GM19193 (cell line): ENCODE results near the gene ECHS1.

Source experiments
- POLR2A ChIP-seq: IDR thresholded peaks from 4 replicates; pipeline ENCODE4 v1.6.1; 2011; ENCODE audit not compliant: insufficient read depth, insufficient read length; ENCODE audit errors: extremely low read depth

The ECHS1 gene

DNA sequence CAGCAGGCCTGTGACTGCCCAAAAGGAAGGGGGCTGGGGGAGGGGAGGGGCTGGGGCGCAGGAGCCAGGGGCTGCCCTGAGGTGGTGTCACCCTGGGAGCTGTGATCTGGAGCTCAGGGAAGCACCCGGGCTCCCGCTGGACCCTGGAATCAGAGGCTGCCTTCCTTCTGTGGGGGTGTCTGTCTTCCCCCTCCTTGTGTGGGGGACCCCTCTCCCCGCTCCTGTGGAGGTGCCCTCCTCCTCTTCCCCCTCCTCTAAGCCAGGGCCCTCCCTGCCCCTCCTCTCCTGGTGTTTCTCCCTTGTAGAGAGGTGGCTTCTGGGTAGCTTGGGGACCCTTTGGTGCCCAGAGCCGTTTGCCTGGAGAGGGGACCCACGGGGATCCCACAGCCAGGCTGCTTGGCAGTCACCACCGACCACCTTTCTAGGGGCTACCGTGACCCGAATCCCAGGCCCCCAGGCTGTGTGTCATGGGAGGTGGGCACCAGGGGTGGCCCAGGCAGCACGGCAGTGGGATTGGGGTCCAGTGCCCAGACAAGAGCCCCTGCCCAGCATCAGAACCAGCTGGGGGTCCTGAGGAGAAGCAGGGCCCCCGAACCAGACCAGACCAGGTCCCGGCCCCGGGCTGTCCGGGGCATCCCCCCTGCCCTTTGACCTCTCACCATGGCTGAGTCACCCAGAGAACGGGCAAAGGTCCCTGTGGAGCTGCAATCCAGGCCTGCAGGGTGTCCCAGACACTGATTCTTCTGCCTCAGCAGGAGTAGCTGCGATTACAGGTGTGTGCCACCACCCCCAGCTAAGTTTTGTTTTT lies 25.2 kb downstream of the ECHS1 start:
- TF ChIP-seq POLR2A = no peak

DNA sequence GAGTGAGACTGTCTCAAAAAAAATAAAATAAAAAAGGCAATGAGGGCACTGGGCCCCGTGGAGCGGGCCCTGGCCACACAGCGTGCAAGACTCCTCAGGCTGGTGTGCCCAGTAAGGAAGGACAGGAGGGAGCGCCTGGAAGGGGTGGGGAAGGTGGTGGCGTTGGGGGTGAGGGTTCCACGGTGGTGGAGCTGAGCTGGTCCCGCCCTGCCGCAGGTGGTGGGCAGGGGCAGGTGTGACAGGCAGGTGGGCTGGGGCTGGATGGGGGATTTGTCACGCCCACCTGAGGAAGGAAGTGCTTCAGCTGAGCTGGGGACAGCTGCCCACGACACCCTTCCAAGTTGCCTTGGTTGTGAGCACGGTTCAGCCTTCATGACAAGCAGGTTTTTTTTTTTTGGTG lies 26.7 kb downstream of the ECHS1 start:
- no peak for TF ChIP-seq POLR2A

DNA sequence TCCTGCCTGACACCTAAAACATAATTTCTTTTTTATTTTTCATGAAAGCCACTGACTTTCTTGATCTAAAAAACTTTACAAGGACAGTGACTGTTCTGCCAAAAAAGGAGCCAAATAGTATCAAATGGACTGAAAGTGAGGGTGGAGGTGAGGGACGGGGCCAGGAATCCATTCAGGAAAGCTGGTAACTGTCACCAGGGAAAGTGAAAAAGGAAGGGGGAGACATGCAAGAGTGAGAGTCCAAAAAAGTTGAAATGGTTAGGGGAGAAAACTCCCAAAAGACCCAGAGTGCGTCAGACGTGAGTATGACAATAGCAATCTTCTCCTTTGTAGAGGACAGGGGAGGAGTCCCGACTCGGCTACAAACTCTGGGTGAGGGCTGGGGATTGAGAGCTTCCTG lies 28.9 kb downstream of the ECHS1 start:
- TF ChIP-seq POLR2A = no peak

DNA sequence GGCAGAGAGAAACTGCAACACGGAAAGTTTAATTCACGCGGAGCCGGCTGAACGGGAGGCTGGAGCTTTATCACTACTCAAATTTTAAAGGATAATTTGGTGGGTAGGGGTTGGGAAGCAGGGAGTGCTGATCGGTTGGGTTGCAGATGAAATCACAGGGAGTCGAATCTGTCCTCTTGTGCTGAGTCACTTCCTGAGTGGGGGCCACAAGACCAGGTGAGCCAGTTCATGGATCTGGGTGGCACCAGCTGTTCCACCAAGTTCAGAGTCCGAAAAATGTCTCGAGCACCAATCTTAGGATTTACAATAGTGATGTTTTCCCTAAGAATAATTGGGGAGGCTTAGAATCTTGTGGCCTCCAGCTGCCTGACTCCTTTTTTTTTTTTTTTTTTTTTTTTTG lies 29.6 kb downstream of the ECHS1 start:
- no peak for TF ChIP-seq POLR2A

DNA sequence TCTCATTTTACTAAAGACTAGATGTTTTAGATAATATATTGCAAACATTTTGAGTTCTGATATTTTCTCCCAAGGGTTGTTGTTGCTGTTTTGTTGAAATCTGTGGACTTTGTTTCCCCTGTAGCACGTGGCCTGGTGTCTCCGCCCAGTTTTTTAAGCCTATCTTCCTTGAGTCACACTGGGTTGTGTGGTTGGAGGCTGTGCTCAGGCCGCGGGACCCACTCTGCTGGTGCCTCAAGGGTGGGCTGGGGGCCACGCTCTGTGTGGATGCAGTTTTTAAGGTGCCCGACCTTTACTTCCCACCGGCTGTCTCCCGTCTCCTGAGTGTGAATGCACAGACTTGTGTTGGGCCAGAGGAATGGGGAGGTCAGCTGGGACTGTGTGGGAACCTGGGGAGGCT lies 30.2 kb downstream of the ECHS1 start:
- no peak for TF ChIP-seq POLR2A

DNA sequence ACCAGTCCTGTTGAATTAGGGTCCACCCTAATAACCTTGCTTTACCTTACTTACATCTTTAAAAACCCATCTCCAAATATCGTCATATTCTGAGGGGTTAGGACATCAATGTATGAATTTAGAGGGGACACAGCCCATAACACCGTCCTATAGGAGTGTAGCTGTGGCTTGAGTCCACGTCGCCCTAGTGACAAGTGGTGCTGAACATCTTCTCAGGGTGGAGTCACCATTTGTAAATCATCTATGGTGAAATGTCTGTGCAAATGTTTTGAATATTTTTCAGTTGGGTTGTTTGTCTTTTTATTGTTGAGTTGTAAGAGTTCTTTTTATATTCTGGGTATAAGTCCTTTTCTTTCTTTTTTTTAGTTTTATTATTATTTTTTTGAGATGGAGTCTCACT lies 31.2 kb downstream of the ECHS1 start:
- no peak for TF ChIP-seq POLR2A

DNA sequence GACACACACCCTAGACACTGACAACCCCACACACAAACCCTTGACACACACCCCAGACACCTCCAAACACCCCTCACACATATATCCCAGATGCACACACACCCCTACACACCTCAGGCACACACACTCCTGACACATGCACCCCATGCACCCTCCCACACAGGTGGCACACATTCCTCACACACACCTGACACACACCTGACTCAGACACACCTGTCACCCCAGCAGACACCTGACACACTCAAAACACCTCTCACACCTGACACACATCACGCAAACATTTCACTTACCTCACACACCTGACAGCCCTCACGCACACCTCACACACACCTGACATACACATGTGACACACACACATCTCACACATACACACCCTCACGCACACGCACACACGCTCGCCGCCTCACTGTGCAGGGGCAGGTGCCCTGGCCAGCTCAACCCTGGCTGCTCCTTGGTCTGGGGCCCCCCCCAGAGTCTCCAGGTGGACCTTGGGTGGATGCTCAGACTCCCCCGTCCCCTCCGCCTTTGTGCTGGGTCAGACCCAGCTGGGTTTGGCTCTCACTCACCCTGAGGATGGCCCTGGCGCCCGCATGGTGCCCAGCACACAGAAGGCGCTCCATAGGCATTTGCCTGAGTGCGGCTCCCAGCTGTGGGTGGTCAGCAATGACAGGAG lies 33.3 kb downstream of the ECHS1 start:
- TF ChIP-seq POLR2A = no peak

DNA sequence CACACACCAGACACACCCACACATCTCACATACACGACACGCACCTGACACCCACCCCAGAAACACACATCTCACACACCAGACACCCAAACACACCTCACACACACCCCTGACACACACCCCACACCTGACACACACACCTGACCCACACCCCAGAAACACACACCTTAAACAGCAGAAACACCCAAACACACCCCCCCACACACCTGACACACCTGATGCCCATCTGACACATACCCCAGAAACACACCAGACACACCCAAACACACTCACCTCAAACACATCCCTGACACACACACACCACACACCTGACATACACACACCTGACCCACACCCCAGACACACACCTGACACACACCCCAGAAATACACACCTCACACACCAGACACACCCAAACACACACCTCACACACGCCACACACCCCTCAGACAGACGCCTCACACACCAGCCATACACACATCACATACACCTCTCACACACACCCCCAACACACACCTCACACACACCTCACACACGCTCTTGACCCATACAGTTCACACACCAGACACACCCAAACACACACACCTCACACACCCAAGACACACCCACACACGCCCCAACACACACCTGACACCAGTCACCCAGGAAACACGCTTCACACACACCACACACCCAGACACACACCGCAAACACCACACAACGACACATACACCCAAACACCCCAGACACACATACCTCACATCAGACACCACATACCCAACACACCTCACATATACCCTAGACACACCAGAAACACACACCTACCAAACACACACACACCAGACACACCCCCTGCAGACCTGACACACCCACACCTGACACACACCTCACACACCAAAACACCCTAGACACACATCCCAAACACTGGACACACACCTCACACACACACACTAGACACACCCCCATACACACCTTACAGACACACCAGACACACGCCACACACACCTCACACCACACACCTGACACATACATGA lies 34.8 kb downstream of the ECHS1 start:
- TF ChIP-seq POLR2A = no peak

DNA sequence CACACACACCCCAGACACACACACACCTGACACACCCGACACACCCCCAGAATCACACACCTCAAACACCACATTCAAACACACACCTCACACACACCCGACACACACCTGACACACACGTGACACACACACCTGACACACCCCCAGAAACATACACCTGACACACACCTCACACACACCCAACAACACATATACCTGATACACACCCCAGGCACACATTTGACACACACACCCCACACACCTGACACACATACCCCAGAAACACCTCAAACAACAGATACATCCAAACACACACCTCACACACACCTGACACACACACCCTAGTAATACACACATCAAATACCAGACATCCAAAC lies 35.8 kb downstream of the ECHS1 start:
- no peak for TF ChIP-seq POLR2A

DNA sequence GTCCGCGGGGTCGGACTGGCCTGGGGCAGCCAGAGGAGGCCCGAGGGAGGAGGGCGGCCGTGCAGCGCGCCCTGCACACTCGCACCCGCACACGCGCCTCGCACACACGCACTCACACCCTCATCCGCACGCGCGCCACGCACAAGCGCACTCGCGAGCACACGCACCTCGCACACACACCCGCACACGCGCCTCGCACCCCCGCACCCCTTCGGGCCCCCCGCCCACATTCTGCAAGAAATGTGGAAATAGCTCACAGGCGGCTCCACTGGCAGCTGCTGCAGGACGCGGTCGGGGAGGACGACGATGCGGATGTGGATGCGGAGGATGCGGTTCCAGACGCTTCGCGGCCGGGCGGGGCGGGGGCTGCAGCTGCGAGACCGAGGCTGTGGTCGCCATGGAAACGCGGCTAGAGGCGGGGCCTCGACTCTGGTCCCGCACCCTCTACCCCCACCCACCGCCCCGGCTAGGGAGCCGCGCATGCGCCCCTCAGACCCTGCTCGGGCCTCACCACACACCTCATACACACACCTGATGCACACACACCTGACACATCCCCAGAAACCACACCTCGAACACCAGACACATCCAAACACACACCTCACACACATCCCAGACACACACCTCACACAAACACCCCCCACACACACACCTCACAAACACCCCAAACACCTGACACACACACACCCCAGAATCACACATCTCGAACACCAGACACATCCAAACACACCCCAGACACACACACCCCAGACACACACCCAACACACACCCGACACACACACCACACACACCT lies 36.4 kb downstream of the ECHS1 start, which contains the start of gene CALY:
CALY (minus strand) TSS at position 320 of the 793 bp plus-strand sequence. CDS start 7,907 bp downstream, outside the sequence.
- TF ChIP-seq POLR2A = no peak

DNA sequence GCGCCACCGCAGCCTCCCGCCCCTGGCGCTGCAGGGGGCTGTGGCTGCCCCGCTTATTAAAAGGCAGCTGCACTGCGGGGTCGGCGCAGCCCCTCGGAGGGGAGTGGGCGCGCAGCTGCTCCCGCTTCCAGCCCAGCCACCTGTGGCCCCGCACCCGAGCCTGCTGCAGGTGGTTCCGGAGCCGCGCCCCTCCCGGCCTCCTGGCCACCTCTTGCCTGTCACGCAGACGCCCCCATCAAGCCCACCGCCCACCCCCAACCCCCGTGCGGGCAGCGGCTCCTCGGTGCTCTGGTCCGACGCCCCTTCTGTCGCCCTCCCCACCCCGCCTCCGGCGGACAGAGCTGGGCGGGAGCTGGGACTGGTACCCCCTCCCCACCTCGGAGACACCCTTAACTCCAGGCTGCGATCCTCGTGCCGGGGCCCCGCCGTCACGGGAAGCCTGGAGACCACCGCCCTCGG lies 37.0 kb downstream of the ECHS1 start:
- TF ChIP-seq POLR2A = no peak

DNA sequence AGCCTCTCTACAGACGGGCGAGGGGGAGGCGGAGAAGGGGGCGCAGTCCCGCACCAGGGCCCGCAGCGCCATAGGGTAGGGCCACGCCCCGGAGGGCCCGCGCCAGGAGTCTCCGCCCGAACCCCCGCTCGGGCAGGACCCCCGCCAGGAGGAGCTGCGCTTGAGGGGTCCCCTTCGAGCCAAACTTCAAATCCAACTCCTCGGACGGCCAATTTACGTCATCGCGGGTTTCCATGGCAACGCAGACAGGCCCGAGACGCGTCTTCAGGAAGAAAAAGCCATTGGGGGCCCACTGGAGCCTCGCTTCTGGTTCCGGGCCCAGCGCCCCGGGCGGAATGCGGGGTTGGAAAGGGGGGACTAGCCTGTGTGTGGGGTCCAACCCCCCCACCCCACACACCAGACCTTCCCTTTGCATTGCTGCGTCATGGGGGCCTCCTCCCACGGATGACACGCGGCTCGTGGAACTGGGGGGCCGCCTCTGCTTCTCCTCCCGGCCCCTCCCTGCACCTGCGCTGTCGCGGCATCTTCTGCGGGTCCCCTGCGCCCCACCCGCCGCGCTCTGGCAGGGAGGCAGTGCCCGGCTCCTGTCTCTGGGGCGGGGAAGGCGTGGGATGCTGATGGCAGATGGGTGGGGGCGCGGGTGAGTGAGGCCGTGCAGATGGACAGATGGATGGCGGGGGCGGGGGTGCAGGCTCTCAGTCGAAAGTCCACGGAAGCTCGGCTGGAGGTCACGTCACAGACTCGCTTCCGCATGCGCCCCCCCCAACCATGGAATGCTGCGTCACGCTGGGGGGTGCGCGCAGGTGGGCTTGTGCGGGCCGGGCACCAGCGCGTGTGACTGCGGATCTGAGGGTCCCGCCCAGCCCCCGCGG lies 37.7 kb downstream of the ECHS1 start:
- TF ChIP-seq POLR2A = no peak

DNA sequence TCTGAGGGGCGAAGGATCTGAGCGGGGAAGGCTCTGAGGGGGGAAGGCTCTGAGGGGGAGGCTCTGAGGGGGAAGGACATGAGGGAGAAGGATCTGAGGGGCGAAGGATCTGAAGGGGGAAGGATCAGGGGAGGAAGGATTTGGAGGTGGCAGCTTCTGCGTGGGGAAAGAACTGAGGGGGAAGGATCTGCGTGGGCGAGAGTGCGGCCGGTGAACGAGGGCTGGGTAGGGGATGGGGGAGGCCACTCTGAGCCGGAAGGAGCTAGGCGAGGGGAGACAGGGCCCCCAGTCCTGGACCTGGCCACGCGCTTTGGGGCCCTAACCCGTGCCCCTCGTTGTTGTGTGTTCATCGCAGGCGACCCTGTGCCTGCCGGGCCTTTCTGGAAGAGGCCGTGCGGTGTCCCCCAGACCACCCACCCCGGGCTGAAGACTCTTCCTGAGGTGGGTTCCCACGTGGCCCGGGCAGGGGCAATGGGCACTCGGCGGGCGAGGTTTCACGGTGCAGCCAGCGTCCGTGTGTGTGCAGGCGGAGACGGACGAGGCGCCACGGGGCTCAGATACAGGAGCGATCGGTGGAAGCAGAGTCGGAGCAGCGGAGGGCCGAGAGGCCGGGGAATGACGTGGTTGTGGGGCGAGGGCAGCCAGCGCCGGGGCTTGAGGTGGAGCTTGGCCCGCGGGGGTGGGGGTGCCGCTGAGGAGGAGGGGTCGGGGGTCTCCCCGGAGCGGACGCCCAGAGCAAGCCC lies 38.5 kb downstream of the ECHS1 start:
- TF ChIP-seq POLR2A = no peak
